Urothelium cell line (cell line): ENCODE data around the gene MYO16.

ENCODE experiments used
- DNase-seq: peaks from one replicate; pipeline ENCODE4 v3.0.0; 2011; ENCODE audit warnings: low spot score, mixed read lengths
- FAIRE-seq: peaks from 2 replicates; lab custom pipeline; 2011; peaks lifted over from hg19 to GRCh38; lab: Jason Lieb, UNC

Gene MYO16

GRCh38 chr13:109160357-109160756 lies 530.9 kb downstream of the MYO16 start:
- DNase-seq (no peak), FAIRE-seq (no peak)

GRCh38 chr13:109160887-109161669 lies 531.7 kb downstream of the MYO16 start:
- DNase-seq (no peak), FAIRE-seq (no peak)

GRCh38 chr13:109162248-109163036 lies 533.0 kb downstream of the MYO16 start:
- no peak for DNase-seq
- no peak for FAIRE-seq

- no peak for DNase-seq
- no peak for FAIRE-seq
These were observed 533.6 kb downstream of the MYO16 start for GRCh38 chr13:109163037-109163379.

- FAIRE-seq (no peak), DNase-seq (no peak)
These were observed 536.0 kb downstream of the MYO16 start for GRCh38 chr13:109165417-109165904.

- FAIRE-seq, result no peak
These were observed 537.4 kb downstream of the MYO16 start for GRCh38 chr13:109166804-109167203.

GRCh38 chr13:109172136-109172535 lies 542.7 kb downstream of the MYO16 start:
- FAIRE-seq (no peak), DNase-seq (no peak)

More at GRCh38 chr13:109166804-109167203, 537.4 kb downstream of the MYO16 start:
- DNase-seq, result no peak

- FAIRE-seq (no peak), DNase-seq (no peak)
These were observed 546.3 kb downstream of the MYO16 start for GRCh38 chr13:109175666-109176065.

- DNase-seq (peak; percentile 37), FAIRE-seq (no peak)
These were observed 551.6 kb downstream of the MYO16 start for GRCh38 chr13:109180905-109181425.

- no peak for FAIRE-seq
- peak; percentile 35 for DNase-seq
These were observed 553.5 kb downstream of the MYO16 start for GRCh38 chr13:109182777-109183465.

GRCh38 chr13:109191413-109191812 lies 562.0 kb downstream of the MYO16 start:
- DNase-seq (no peak), FAIRE-seq (no peak)

- DNase-seq, result no peak
- FAIRE-seq, result no peak
These were observed 562.9 kb downstream of the MYO16 start for GRCh38 chr13:109192306-109192705.

GRCh38 chr13:109196948-109197347 lies 567.5 kb downstream of the MYO16 start:
- DNase-seq, result no peak
- no peak for FAIRE-seq

GRCh38 chr13:109198585-109198984 lies 569.2 kb downstream of the MYO16 start:
- DNase-seq (no peak), FAIRE-seq (no peak)

- DNase-seq (no peak), FAIRE-seq (no peak)
These were observed 569.9 kb downstream of the MYO16 start for GRCh38 chr13:109199280-109199679.

- FAIRE-seq (no peak), DNase-seq (no peak)
These were observed 571.1 kb downstream of the MYO16 start for GRCh38 chr13:109200556-109200955.

- FAIRE-seq, result no peak
- DNase-seq, result no peak
These were observed 574.2 kb downstream of the MYO16 start for GRCh38 chr13:109203587-109203986.

GRCh38 chr13:109204252-109204651 lies 574.8 kb downstream of the MYO16 start:
- no peak for DNase-seq
- no peak for FAIRE-seq

- FAIRE-seq (no peak), DNase-seq (no peak)
These were observed 575.2 kb downstream of the MYO16 start for GRCh38 chr13:109204657-109205056.

- FAIRE-seq (no peak), DNase-seq (no peak)
These were observed 575.9 kb downstream of the MYO16 start for GRCh38 chr13:109205315-109205714.

- DNase-seq, result no peak
- no peak for FAIRE-seq
These were observed 577.2 kb downstream of the MYO16 start for GRCh38 chr13:109206616-109207015.
